NOMO-1 (cell line): ENCODE data around the gene SPTBN4.
"Not testable (repeated sequence)": the region's sequence is repeated elsewhere in the genome, so short reads cannot be mapped to it uniquely, and the experiment has no call there.

Source experiments
- DNase-seq, 2 experiments: peaks; one replicate each; lab custom pipeline; 2025; ENCODE audit not compliant: unreplicated experiment in 2 of 2; lab: John Stamatoyannopoulos, UW

Gene SPTBN4

GRCh38 chr19:40528078-40528477 is 61.3 kb downstream of the SPTBN4 start:
- no peak for DNase-seq

DNA sequence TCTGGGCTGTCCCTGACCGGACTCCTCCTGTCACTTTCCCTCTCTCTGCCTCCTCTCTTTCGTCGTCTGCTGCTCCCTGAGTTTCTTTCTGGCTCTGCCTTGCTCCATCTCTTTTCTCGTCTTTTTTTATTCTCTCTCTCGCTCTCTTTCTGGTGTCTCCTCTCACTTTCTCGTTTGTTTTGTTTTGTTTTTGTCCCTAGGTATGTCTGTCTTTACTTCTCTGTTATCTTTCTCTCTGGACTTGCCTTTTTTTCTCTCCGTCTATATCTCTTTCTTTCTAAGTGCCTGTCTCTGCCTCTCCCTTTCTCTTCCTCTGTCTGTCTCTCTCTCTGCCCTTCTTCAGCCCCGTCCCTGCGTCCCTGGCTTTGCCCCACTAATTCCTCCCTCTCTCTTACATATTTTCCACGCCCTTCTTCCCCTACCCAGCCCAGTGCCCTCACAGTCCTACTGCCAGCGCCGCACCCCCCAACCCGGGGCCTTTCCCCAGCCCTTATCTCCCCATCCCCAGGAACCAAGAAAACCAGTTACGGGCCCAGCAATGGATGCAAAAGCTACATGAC is 61.8 kb downstream of the SPTBN4 start:
- DNase-seq: no peak

GRCh38 chr19:40529093-40529954 is 62.5 kb downstream of the SPTBN4 start:
- DNase-seq: peak; percentile 48 to 75

DNA sequence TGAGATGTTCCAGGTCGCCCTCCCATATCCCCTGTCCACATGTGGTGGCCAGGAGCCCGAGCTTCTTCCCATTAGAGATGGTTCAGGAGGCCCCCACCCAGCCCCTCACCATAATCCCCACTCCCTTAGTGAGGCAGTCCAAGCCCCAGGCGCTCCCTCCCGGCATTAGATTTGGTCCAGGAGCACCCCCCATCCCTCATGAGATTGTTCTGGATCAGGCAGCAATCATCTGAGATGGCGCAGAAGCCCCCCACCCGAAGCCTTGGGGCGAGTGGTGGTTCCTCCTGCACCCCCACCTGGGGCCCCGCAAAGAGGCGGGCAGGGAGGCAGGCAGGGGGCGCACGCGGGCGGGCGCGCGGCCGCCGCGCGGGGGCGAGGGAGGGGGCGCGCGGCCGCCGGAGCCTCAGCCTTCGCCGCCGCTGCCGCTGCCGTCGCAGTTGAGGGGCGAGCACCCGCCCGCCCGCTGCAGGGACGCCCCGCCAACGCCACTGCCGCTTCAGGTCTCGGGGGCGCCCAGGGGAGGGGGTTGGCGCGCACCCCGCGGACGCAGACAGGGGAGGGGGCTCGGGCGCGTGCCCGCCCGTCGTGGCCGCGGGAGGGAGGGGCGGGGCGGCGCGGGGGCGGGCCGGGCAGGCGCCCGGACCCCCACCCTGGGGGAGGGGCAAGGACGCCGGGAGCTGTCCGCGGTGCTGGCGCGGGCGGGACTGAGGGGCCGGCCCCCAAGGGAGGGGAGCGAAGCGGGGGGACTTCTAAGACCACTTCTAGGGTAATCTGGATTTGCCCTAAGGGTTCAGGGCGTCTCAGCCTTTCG is 63.5 kb downstream of the SPTBN4 start:
- no peak for DNase-seq

DNA sequence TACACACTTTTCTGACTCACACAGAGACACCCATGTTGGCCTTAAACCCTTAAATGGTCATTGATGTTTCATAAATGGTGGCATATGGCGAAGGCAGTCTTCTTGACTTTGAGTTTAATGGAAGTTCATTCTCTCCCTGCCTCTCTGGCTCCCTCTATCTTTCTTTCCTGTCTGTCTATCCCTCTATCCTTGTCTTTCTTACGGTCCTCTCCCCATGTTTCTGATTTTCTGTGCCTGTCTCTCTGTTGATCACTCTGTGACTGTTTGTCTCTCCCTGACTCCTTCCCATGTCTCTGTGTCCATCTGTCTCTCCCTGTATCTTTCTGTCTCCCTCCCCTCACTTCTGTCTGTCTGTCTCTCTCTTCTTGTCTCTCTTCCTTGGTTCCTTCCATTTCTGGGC is 66.7 kb downstream of the SPTBN4 start:
- DNase-seq: no peak

DNA sequence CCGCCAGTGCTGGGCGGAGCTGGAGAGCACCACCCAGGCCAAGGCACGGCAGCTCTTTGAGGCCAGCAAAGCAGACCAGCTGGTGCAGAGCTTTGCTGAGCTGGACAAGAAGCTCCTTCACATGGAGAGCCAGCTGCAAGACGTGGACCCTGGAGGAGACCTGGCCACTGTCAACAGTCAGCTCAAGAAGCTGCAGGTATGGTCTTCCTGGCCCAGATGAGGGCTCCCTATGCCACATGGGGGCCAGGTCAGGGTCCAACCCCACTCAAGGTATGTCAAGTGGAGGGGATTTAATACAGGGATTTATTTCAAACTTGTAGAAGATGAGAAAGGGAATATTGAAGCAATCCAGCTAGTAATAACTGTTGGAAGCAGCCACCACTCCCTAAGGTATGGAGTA is 67.3 kb downstream of the SPTBN4 start:
- no peak for DNase-seq

- no peak for DNase-seq
These were observed 72.3 kb downstream of the SPTBN4 start for GRCh38 chr19:40539070-40539469.

GRCh38 chr19:40542202-40542859 is 75.5 kb downstream of the SPTBN4 start:
- no peak for DNase-seq

DNA sequence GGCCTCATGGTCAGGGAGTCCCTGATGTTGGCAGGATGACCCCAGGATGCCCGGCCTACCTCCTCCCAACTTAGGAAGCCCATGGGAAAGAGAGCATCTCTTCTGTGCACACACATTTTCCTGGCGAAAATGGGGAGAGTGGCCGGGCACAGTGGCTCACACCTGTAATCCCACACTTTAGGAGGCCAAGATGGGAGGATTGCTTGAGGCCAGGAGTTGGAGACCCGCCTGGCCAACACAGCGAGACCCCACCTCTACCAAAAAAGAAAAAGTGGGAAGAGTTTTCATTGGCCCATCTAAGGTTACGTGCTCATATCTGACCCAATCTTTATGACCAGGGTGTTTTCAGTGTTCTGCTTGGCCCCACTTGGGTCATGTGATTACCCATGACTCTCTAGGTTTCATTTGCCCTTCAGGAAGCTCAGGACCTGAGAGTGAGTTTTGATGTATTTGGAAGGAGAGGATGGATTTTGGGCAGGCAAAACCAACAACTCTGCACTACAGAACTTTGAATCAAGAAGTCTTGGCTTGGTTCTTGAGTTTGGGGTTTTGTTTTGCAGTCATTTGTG is 76.3 kb downstream of the SPTBN4 start:
- no peak for DNase-seq

- not testable (repeated sequence) for DNase-seq
These were observed 79.5 kb downstream of the SPTBN4 start for GRCh38 chr19:40546153-40546841.

DNA sequence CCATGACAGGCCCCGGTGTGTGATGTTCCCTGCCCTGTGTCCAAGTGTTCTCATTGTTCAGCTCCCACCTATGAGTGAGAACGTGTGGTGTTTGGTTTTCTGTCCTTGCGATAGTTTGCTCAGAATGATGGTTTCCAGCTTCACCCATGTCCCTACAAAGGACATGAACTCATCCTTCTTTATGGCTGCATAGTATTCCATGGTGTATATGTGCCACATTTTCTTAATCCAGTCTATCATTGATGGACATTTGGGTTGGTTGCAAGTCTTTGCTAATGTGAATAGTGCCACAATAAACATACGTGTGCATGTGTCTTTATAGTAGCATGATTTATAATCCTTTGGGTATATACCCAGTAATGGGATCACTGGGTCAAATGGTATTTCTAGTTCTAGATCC is 80.4 kb downstream of the SPTBN4 start:
- DNase-seq: not testable (repeated sequence)

GRCh38 chr19:40547836-40548235 is 81.0 kb downstream of the SPTBN4 start:
- no peak for DNase-seq

GRCh38 chr19:40549007-40549708 is 82.4 kb downstream of the SPTBN4 start:
- peak; percentile 21 to 23 for DNase-seq

DNA sequence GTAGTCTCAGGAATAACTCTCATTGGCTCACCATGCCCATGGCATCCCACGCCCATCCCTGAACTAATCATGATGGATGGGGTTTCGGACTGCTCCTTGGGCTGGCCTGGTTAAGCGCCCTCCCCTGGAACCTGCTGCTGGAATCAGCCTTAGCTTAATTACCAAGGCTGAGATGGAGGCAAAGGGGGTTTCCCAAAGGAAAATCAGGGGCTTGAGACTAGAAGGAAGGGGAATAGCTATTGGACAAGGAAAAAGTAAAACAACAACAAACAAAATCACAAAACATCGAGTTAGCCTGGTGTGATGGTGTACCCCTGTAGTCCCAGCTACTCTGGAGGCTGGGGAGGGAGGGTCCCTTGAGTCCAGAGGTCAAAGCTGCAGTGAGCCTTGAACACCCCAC is 84.2 kb downstream of the SPTBN4 start:
- no peak for DNase-seq

- no peak for DNase-seq
These were observed 86.0 kb downstream of the SPTBN4 start for GRCh38 chr19:40552848-40553247.

- DNase-seq: no peak
These were observed 87.4 kb downstream of the SPTBN4 start for GRCh38 chr19:40553885-40554857.

DNA sequence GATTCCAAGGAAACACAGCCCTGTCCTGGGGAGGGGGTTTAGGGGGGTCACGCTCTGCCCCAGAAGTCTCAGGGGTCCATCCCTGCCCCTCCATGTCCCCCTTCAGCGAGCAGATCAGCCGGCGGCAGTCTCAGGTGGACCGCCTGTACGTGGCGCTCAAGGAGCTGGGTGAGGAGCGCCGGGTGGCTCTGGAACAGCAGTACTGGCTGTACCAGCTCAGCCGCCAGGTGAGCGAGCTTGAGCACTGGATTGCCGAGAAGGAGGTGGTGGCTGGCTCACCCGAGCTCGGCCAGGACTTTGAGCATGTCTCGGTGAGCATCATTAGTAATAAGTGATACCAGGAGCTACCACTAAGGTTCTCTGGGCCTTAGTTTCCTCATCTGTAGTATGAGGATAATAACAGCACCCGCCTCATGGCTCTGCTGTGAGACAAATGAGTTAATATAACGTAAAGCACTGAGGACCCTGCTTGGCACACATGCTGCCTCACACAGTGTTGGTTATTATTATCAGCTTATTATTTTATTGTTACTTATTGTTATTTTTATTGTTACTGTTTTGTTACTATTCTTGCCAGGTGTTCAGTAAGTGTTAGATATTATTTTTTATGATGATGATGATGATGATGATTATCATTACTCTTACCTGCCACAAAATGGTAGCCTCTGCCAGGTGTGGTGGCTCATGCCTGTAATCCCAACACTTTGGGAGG is 89.3 kb downstream of the SPTBN4 start:
- DNase-seq: no peak
